ENCODE results near the gene ATG9B. TPM values are rescaled to one million over a fixed set of nuclear protein-coding genes. Genes with fewer than 3 reads are reported as not detected.

ATG9B gene
- total RNA-seq, 1 donor from 2014 or later = 0.11 TPM

DNA sequence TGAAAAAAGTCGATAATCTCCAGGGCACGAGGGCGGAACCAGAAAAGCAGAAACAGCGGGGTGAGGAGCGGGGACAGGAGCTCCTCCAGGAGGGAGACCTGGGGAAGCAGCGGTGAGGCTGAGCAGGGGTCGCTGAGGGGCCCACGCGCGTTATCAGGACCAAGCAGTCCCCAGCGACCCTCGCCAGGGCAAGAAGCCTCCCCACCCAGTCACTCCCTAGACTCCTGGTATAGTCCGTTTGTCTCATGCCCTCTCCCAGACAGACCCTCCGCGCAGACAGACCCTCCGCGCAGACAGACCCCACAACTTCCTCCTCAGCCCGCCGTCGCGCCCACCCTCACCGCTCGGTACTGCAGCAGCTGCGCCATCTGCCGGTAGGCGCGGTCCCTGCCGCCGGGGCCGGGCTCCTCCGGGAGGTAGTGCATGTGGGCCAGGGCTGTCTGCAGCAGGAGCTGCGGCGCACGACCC is 6.3 kb downstream of the ATG9B start:
- Mint-ChIP-seq H3K27ac (ENCODE audit: unreplicated experiment) (no peak overlapping the region), H3K36me3 (ENCODE audit: unreplicated experiment) (no peaks in the 10 kb centered on the region), H3K27me3 (ENCODE audit: unreplicated experiment) (peaks cover 28% of the 10 kb centered on the region), H3K4me3 (ENCODE audit: unreplicated experiment) (peak overlapping the region; percentile 40), H3K4me1 (ENCODE audit: unreplicated experiment) (peaks cover 19% of the 10 kb centered on the region), H3K9me3 (ENCODE audit: unreplicated experiment) (no peaks in the 10 kb centered on the region)
- peak; percentile 92 for DNase-seq (ENCODE audit: extremely low spot score, unreplicated experiment)
- TF ChIP-seq, protein P1, sequence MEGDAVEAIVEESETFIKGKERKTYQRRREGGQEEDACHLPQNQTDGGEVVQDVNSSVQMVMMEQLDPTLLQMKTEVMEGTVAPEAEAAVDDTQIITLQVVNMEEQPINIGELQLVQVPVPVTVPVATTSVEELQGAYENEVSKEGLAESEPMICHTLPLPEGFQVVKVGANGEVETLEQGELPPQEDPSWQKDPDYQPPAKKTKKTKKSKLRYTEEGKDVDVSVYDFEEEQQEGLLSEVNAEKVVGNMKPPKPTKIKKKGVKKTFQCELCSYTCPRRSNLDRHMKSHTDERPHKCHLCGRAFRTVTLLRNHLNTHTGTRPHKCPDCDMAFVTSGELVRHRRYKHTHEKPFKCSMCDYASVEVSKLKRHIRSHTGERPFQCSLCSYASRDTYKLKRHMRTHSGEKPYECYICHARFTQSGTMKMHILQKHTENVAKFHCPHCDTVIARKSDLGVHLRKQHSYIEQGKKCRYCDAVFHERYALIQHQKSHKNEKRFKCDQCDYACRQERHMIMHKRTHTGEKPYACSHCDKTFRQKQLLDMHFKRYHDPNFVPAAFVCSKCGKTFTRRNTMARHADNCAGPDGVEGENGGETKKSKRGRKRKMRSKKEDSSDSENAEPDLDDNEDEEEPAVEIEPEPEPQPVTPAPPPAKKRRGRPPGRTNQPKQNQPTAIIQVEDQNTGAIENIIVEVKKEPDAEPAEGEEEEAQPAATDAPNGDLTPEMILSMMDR (IDR thresholded peaks at IDR 0.05) = peak; percentile 99

DNA sequence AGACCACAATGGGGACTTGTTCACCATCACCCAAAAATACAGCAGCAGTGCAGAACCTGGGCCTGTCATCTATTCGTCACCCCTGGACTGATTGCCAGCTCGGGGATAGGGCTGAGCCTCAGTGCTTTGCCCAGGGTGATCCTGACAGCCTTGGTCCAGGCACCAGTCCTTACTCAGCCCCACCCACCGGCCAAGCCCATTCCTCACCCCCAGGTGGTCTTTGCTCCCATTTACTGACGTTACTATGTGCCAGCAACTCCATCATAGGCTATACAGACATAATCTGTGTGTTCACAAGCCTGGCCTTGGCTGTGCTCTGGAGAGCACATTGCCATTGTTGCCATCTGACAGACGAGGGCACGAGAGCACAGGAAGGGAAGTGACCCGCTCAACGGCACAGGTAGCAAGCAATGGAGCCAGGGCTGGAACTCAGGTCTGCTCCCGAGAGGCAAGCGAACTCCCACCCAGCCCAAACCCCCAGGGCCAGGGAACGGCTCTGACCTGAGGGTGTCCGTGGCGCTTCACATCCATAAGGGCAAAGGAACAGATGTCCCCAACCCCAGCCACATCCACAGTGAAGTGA is 6.8 kb downstream of the ATG9B start:
- H3K36me3 Mint-ChIP-seq (ENCODE audit: unreplicated experiment) = no peaks in the 10 kb centered on the region
- H3K9me3 Mint-ChIP-seq (ENCODE audit: unreplicated experiment) = no peaks in the 10 kb centered on the region
- H3K27me3 Mint-ChIP-seq (ENCODE audit: unreplicated experiment) = peaks cover 25% of the 10 kb centered on the region
- H3K4me1 Mint-ChIP-seq (ENCODE audit: unreplicated experiment) = peaks cover 21% of the 10 kb centered on the region
- TF ChIP-seq, protein P1 (IDR thresholded peaks at IDR 0.05) = no peak
- H3K4me3 Mint-ChIP-seq (ENCODE audit: unreplicated experiment) = no peak overlapping the region
- H3K27ac Mint-ChIP-seq (ENCODE audit: unreplicated experiment) = no peak overlapping the region
- no peak for DNase-seq (ENCODE audit: extremely low spot score, unreplicated experiment)

DNA sequence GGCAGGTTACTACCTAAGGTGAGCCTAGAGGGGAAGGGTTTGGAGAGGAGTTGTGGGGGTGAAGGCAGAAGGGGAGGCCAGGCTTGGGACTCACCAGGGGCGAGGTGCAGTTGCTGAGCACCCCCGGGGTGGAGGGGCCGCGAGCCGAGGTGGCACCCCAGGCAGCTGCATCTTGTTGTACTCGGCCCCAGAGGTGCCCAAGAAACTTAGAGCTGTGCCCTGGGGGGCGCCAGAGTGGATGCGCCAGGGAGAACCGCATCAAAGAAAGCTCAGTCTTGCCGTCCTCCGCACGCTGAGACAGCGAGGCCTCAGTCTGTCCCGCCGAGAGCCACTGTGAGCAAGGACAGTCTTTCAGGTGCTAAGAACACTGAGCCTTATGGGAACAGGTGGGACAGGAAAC is 7.4 kb downstream of the ATG9B start:
- Mint-ChIP-seq H3K4me1 (ENCODE audit: unreplicated experiment) (peaks cover 24% of the 10 kb centered on the region), H3K27ac (ENCODE audit: unreplicated experiment) (no peak overlapping the region), H3K4me3 (ENCODE audit: unreplicated experiment) (no peak overlapping the region)

DNA sequence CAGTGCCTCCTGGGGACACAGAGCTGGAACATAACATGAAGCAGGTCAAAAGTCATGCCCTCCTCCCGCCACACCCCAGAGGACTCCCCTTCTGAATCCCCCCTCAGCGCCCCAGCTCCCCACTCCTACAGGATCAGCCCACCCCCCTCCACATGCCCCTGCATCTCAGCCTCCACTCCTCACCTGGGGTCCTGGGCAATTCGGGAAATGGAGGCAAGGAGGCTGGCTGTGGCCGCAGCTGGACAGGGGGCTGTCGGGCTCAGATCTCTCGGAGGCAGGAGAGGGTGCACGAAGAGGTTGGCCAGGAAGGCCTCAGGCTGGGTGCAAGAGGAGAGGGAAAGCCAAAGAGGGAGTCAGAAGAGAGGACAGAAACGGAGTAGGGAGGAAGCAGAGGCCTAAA is 7.8 kb downstream of the ATG9B start:
- Mint-ChIP-seq H3K27ac (ENCODE audit: unreplicated experiment) (no peak overlapping the region), H3K4me3 (ENCODE audit: unreplicated experiment) (no peak overlapping the region), H3K27me3 (ENCODE audit: unreplicated experiment) (peaks cover 25% of the 10 kb centered on the region), H3K36me3 (ENCODE audit: unreplicated experiment) (no peaks in the 10 kb centered on the region), H3K9me3 (ENCODE audit: unreplicated experiment) (no peaks in the 10 kb centered on the region), H3K4me1 (ENCODE audit: unreplicated experiment) (peaks cover 27% of the 10 kb centered on the region)
- TF ChIP-seq, protein P1 (IDR thresholded peaks at IDR 0.05) = no peak
- no peak for DNase-seq (ENCODE audit: extremely low spot score, unreplicated experiment)

More for the DNA sequence above, 7.4 kb downstream of the ATG9B start:
- no peaks in the 10 kb centered on the region for H3K9me3 Mint-ChIP-seq (ENCODE audit: unreplicated experiment)
- no peaks in the 10 kb centered on the region for H3K36me3 Mint-ChIP-seq (ENCODE audit: unreplicated experiment)
- TF ChIP-seq, protein P1 (IDR thresholded peaks at IDR 0.05) = no peak
- H3K27me3 Mint-ChIP-seq (ENCODE audit: unreplicated experiment) = peaks cover 25% of the 10 kb centered on the region
- DNase-seq (ENCODE audit: extremely low spot score, unreplicated experiment) = no peak

DNA sequence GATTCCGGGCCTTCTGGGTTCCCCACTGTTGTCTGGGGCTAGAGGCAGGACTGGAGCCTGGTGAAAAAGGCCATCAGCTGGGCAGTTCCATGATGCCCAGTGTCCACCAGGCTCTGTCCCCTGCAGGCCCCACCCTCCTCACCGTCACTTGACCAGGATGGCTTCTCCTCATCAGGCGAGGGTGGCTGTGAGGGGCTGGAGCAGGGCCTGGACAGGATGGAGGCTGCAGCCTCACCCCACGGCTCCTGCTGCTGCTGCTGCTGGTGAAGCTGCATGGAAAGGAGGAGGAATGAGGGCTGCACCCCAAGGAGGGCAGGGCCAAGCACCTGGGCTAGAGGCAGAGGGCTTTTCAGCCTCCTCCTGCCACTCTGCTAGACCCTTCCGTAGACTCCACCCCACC is 8.3 kb downstream of the ATG9B start:
- H3K36me3 Mint-ChIP-seq (ENCODE audit: unreplicated experiment) = no peaks in the 10 kb centered on the region
- H3K4me3 Mint-ChIP-seq (ENCODE audit: unreplicated experiment) = no peak overlapping the region
- H3K27me3 Mint-ChIP-seq (ENCODE audit: unreplicated experiment) = peaks cover 20% of the 10 kb centered on the region
- no peak for DNase-seq (ENCODE audit: extremely low spot score, unreplicated experiment)
- H3K4me1 Mint-ChIP-seq (ENCODE audit: unreplicated experiment) = peaks cover 27% of the 10 kb centered on the region
- H3K9me3 Mint-ChIP-seq (ENCODE audit: unreplicated experiment) = no peaks in the 10 kb centered on the region
- TF ChIP-seq, protein P1 (IDR thresholded peaks at IDR 0.05) = no peak
- no peak overlapping the region for H3K27ac Mint-ChIP-seq (ENCODE audit: unreplicated experiment)

Measured in osteocyte (in vitro differentiated cells).